ENCODE results near the gene GAD2. TPM values are rescaled to one million over a fixed set of nuclear protein-coding genes. Genes with fewer than 3 reads are reported as not detected.

GAD2 gene
- total RNA-seq, 4 donors from 2014 or later, result not detected

- WGBS, 2 donors, result 85 to 87% methylated on average over 3 to 5 of the region's 5 CpGs
- Histone ChIP-seq H3K27ac (no peak overlapping the region), H3K4me3 (replicated peaks in 1 of 3) (no peak overlapping the region), H3K9me3 (no peaks in the 10 kb centered on the region), H3K36me3 (no peaks in the 10 kb centered on the region), H3K4me1 (no peaks in the 10 kb centered on the region), H3K27me3 (no peaks in the 10 kb centered on the region)
- TF ChIP-seq POLR2A (IDR thresholded peaks at IDR 0.05), result no peak
- no peak for TF ChIP-seq CTCF (IDR thresholded peaks at IDR 0.05)
- intact Hi-C loops (cut with DNase I), result no loop called here
- no peak for DNase-seq
Observed at GRCh38 chr10:26227786-26228185, 11.2 kb downstream of the GAD2 start.

GRCh38 chr10:26232174-26232573 lies 15.6 kb downstream of the GAD2 start:
- DNase-seq, result no peak
- TF ChIP-seq POLR2A (IDR thresholded peaks at IDR 0.05) (no peak), CTCF (IDR thresholded peaks at IDR 0.05) (no peak)

GRCh38 chr10:26235761-26236160 lies 19.2 kb downstream of the GAD2 start:
- 92 to 96% methylated on average over 6 of the region's 6 CpGs for WGBS, 2 donors
- H3K36me3 ChIP-seq, result no peaks in the 10 kb centered on the region
- intact Hi-C loops (cut with DNase I), result no loop called here
- H3K9me3 ChIP-seq, result no peaks in the 10 kb centered on the region
- no peak overlapping the region for H3K27ac ChIP-seq
- no peaks in the 10 kb centered on the region for H3K27me3 ChIP-seq
- DNase-seq, result no peak
- no peak overlapping the region for H3K4me3 ChIP-seq (replicated peaks in 1 of 3)
- TF ChIP-seq POLR2A (IDR thresholded peaks at IDR 0.05) (no peak), CTCF (IDR thresholded peaks at IDR 0.05) (no peak)
- no peaks in the 10 kb centered on the region for H3K4me1 ChIP-seq

More at GRCh38 chr10:26232174-26232573, 15.6 kb downstream of the GAD2 start:
- H3K9me3 ChIP-seq, result no peaks in the 10 kb centered on the region
- H3K36me3 ChIP-seq, result no peaks in the 10 kb centered on the region
- H3K4me3 ChIP-seq (replicated peaks in 1 of 3), result no peak overlapping the region
- WGBS, 2 donors, result 74 to 83% methylated on average over 5 of the region's 5 CpGs
- H3K27me3 ChIP-seq, result no peaks in the 10 kb centered on the region
- no peaks in the 10 kb centered on the region for H3K4me1 ChIP-seq
- no peak overlapping the region for H3K27ac ChIP-seq
- intact Hi-C loops (cut with DNase I), result no loop called here

GRCh38 chr10:26238378-26238777 lies 21.8 kb downstream of the GAD2 start:
- intact Hi-C loops (cut with DNase I), result no loop called here
- Histone ChIP-seq H3K4me3 (replicated peaks in 1 of 3) (no peak overlapping the region), H3K9me3 (no peaks in the 10 kb centered on the region), H3K36me3 (no peaks in the 10 kb centered on the region), H3K27me3 (no peaks in the 10 kb centered on the region), H3K4me1 (no peaks in the 10 kb centered on the region), H3K27ac (no peak overlapping the region)
- TF ChIP-seq POLR2A (IDR thresholded peaks at IDR 0.05) (no peak), CTCF (IDR thresholded peaks at IDR 0.05) (no peak)
- 43 to 72% methylated on average over 2 of the region's 2 CpGs for WGBS, 2 donors
- no peak for DNase-seq

- WGBS, 2 donors, result 32 to 33% methylated on average over 5 of the region's 5 CpGs
- no peaks in the 10 kb centered on the region for H3K4me1 ChIP-seq
- H3K9me3 ChIP-seq, result no peaks in the 10 kb centered on the region
- no peaks in the 10 kb centered on the region for H3K27me3 ChIP-seq
- H3K4me3 ChIP-seq (replicated peaks in 1 of 3), result no peak overlapping the region
- TF ChIP-seq CTCF (IDR thresholded peaks at IDR 0.05) (no peak), POLR2A (IDR thresholded peaks at IDR 0.05) (no peak)
- no peak for DNase-seq
- no peaks in the 10 kb centered on the region for H3K36me3 ChIP-seq
- no peak overlapping the region for H3K27ac ChIP-seq
- intact Hi-C loops (cut with DNase I), result no loop called here
Observed at GRCh38 chr10:26242706-26243350, 26.3 kb downstream of the GAD2 start.

Measured in thyroid gland (tissue), 4 donors.